Endothelial cell (in vitro differentiated cells): ENCODE results near the gene MED6. TPM values are rescaled to one million over a fixed set of nuclear protein-coding genes. Genes with fewer than 3 reads are reported as not detected.

Experiments used
- DNase-seq: peaks from one replicate; pipeline ENCODE4 v3.0.0; 2021; ENCODE audit warnings: low spot score
- H3K27ac Mint-ChIP-seq: one replicate; pipeline ENCODE4 v1.8.0; 2021; ENCODE audit warnings: mixed read lengths, inconsistent platforms; ENCODE audit not compliant: unreplicated experiment
- H3K27me3 Mint-ChIP-seq: one replicate; pipeline ENCODE4 v1.8.0; 2021; ENCODE audit warnings: mild to moderate bottlenecking, moderate library complexity, mixed read lengths, inconsistent platforms; ENCODE audit not compliant: unreplicated experiment
- H3K36me3 Mint-ChIP-seq: one replicate; pipeline ENCODE4 v1.8.0; 2021; ENCODE audit warnings: mild to moderate bottlenecking, low read depth, mixed read lengths, inconsistent platforms; ENCODE audit not compliant: unreplicated experiment
- H3K4me1 Mint-ChIP-seq: one replicate; pipeline ENCODE4 v1.8.0; 2021; ENCODE audit warnings: mild to moderate bottlenecking, mixed read lengths, inconsistent platforms; ENCODE audit not compliant: unreplicated experiment
- H3K4me3 Mint-ChIP-seq: one replicate; pipeline ENCODE4 v1.8.0; 2021; ENCODE audit warnings: mild to moderate bottlenecking, mixed read lengths, inconsistent platforms; ENCODE audit not compliant: unreplicated experiment
- H3K9me3 Mint-ChIP-seq: one replicate; pipeline ENCODE4 v1.8.0; 2021; ENCODE audit warnings: mixed read lengths, inconsistent platforms; ENCODE audit not compliant: unreplicated experiment
- CTCF ChIP-seq: fragments of 200-600 bp; sonication (generic); IDR thresholded peaks from one replicate; pipeline ENCODE4 v1.5.0; 2021; ENCODE audit warnings: antibody characterized with exemption; ENCODE audit not compliant: unreplicated experiment
- total RNA-seq: library from RNA; stranded (reverse); fragmentation: NEBNext Ultra II Directional; extraction: Animal tissue kit (Norgen Biotek cat#: 25700); gene quantifications from one replicate; pipeline ENCODE4 v1.2.1, GENCODE V29; 2021; ENCODE audit not compliant: unreplicated experiment

MED6 gene
- total RNA-seq, 1 donor from 2014 or later, result 48.4 TPM

- Mint-ChIP-seq H3K36me3 (peaks cover 16% of the 10 kb centered on the region), H3K27ac (no peak overlapping the region), H3K4me1 (peaks cover 5% of the 10 kb centered on the region), H3K4me3 (no peak overlapping the region), H3K9me3 (no peaks in the 10 kb centered on the region), H3K27me3 (no peaks in the 10 kb centered on the region)
- TF ChIP-seq CTCF, result no peak
- no peak for DNase-seq
These were observed 6.0 kb downstream of the MED6 start for GRCh38 chr14:70594461-70594860.

GRCh38 chr14:70585231-70585630 is 15.2 kb downstream of the MED6 start:
- Mint-ChIP-seq H3K27ac (no peak overlapping the region), H3K36me3 (peaks cover 24% of the 10 kb centered on the region), H3K4me3 (no peak overlapping the region), H3K4me1 (no peaks in the 10 kb centered on the region), H3K27me3 (no peaks in the 10 kb centered on the region), H3K9me3 (no peaks in the 10 kb centered on the region)
- TF ChIP-seq CTCF, result no peak
- DNase-seq, result no peak

GRCh38 chr14:70576891-70577290 is 23.6 kb downstream of the MED6 start:
- H3K4me1 Mint-ChIP-seq, result no peaks in the 10 kb centered on the region
- H3K9me3 Mint-ChIP-seq, result no peaks in the 10 kb centered on the region
- H3K27ac Mint-ChIP-seq, result no peak overlapping the region
- H3K36me3 Mint-ChIP-seq, result peaks cover 25% of the 10 kb centered on the region
- H3K4me3 Mint-ChIP-seq, result no peak overlapping the region
- DNase-seq, result no peak
- TF ChIP-seq CTCF, result no peak
- H3K27me3 Mint-ChIP-seq, result no peaks in the 10 kb centered on the region

- H3K27ac Mint-ChIP-seq, result no peak overlapping the region
- no peak for DNase-seq
- H3K27me3 Mint-ChIP-seq, result peaks cover 2% of the 10 kb centered on the region
- H3K36me3 Mint-ChIP-seq, result peaks cover 9% of the 10 kb centered on the region
- TF ChIP-seq CTCF, result no peak
- no peaks in the 10 kb centered on the region for H3K4me1 Mint-ChIP-seq
- H3K4me3 Mint-ChIP-seq, result no peak overlapping the region
- H3K9me3 Mint-ChIP-seq, result no peaks in the 10 kb centered on the region
These were observed 27.4 kb downstream of the MED6 start for GRCh38 chr14:70573050-70573449.

GRCh38 chr14:70571139-70571538 is 29.3 kb downstream of the MED6 start:
- peaks cover 14% of the 10 kb centered on the region for H3K36me3 Mint-ChIP-seq
- no peak overlapping the region for H3K4me3 Mint-ChIP-seq
- no peak for TF ChIP-seq CTCF
- no peaks in the 10 kb centered on the region for H3K9me3 Mint-ChIP-seq
- no peak overlapping the region for H3K27ac Mint-ChIP-seq
- peaks cover 5% of the 10 kb centered on the region for H3K27me3 Mint-ChIP-seq
- H3K4me1 Mint-ChIP-seq, result no peaks in the 10 kb centered on the region
- DNase-seq, result no peak
